Measurements from ENCODE around the gene STYXL2.

DNA sequence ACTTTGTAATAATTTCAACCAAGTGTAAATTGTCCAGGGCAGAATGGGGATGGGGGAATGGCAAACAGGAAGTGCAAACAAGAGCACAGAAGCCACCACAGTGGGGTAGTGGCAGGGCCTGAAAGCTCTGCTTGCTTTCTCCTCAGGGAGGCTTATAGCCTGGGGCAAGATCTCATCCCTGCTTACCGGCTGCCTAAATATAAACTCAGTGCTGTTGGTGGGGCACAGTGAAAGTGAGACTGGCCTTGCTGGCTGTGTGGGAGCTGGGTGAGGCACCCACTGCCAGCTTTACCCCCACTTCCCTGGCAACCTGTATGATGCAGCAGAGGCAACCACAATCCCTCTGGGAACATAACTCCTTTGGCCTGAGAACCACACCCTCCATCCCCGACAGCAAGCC lies 15.2 kb downstream of the STYXL2 start:
- TF ChIP-seq, protein P1, sequence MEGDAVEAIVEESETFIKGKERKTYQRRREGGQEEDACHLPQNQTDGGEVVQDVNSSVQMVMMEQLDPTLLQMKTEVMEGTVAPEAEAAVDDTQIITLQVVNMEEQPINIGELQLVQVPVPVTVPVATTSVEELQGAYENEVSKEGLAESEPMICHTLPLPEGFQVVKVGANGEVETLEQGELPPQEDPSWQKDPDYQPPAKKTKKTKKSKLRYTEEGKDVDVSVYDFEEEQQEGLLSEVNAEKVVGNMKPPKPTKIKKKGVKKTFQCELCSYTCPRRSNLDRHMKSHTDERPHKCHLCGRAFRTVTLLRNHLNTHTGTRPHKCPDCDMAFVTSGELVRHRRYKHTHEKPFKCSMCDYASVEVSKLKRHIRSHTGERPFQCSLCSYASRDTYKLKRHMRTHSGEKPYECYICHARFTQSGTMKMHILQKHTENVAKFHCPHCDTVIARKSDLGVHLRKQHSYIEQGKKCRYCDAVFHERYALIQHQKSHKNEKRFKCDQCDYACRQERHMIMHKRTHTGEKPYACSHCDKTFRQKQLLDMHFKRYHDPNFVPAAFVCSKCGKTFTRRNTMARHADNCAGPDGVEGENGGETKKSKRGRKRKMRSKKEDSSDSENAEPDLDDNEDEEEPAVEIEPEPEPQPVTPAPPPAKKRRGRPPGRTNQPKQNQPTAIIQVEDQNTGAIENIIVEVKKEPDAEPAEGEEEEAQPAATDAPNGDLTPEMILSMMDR (IDR thresholded peaks at IDR 0.05) = no peak
- TF ChIP-seq POLR2A (IDR thresholded peaks at IDR 0.05) = no peak
